Measurements from ENCODE around the gene MSX1.

The MSX1 gene

GRCh38 chr4:4838936-4839810 lies 20.3 kb upstream of the MSX1 start:
- no peak for DNase-seq (ENCODE audit: low read depth, low spot score)
- H3K27ac ChIP-seq: no peak overlapping the region

- H3K27ac ChIP-seq: no peak overlapping the region
Measured at GRCh38 chr4:4840351-4840750, 19.1 kb upstream of the MSX1 start.

GRCh38 chr4:4841156-4841555 lies 18.3 kb upstream of the MSX1 start:
- H3K27ac ChIP-seq: no peak overlapping the region
- DNase-seq (ENCODE audit: low read depth, low spot score): no peak

More at GRCh38 chr4:4840351-4840750, 19.1 kb upstream of the MSX1 start:
- DNase-seq (ENCODE audit: low read depth, low spot score): no peak

- no peak overlapping the region for H3K27ac ChIP-seq
- DNase-seq (ENCODE audit: low read depth, low spot score): no peak
Measured at GRCh38 chr4:4842476-4843441, 16.7 kb upstream of the MSX1 start.

- DNase-seq (ENCODE audit: low read depth, low spot score): no peak
Measured at GRCh38 chr4:4843635-4844291, 15.7 kb upstream of the MSX1 start.

GRCh38 chr4:4845027-4845426 lies 14.4 kb upstream of the MSX1 start:
- no peak overlapping the region for H3K27ac ChIP-seq

More at GRCh38 chr4:4843635-4844291, 15.7 kb upstream of the MSX1 start:
- H3K27ac ChIP-seq: no peak overlapping the region

GRCh38 chr4:4847011-4847410 lies 12.5 kb upstream of the MSX1 start:
- DNase-seq (ENCODE audit: low read depth, low spot score): no peak
- no peak overlapping the region for H3K27ac ChIP-seq

More at GRCh38 chr4:4845027-4845426, 14.4 kb upstream of the MSX1 start:
- no peak for DNase-seq (ENCODE audit: low read depth, low spot score)

GRCh38 chr4:4848540-4848939 lies 10.9 kb upstream of the MSX1 start:
- DNase-seq (ENCODE audit: low read depth, low spot score): no peak
- no peak overlapping the region for H3K27ac ChIP-seq

- no peak for DNase-seq (ENCODE audit: low read depth, low spot score)
Measured at GRCh38 chr4:4849106-4849505, 10.4 kb upstream of the MSX1 start.

GRCh38 chr4:4849524-4850193 lies 9.8 kb upstream of the MSX1 start:
- no peak overlapping the region for H3K27ac ChIP-seq
- no peak for DNase-seq (ENCODE audit: low read depth, low spot score)

More at GRCh38 chr4:4849106-4849505, 10.4 kb upstream of the MSX1 start:
- no peak overlapping the region for H3K27ac ChIP-seq

GRCh38 chr4:4851081-4851480 lies 8.4 kb upstream of the MSX1 start:
- H3K27ac ChIP-seq: no peak overlapping the region
- no peak for DNase-seq (ENCODE audit: low read depth, low spot score)

GRCh38 chr4:4851906-4852305 lies 7.6 kb upstream of the MSX1 start:
- no peak for DNase-seq (ENCODE audit: low read depth, low spot score)
- no peak overlapping the region for H3K27ac ChIP-seq

GRCh38 chr4:4852591-4853362 lies 6.7 kb upstream of the MSX1 start:
- H3K27ac ChIP-seq: no peak overlapping the region
- DNase-seq (ENCODE audit: low read depth, low spot score): no peak

- H3K27ac ChIP-seq: no peak overlapping the region
- no peak for DNase-seq (ENCODE audit: low read depth, low spot score)
Measured at GRCh38 chr4:4853371-4853823, 6.1 kb upstream of the MSX1 start.

GRCh38 chr4:4853921-4854648 lies 5.4 kb upstream of the MSX1 start:
- DNase-seq (ENCODE audit: low read depth, low spot score): no peak
- no peak overlapping the region for H3K27ac ChIP-seq

- H3K27ac ChIP-seq: no peak overlapping the region
- no peak for DNase-seq (ENCODE audit: low read depth, low spot score)
Measured at GRCh38 chr4:4854649-4855295, 4.7 kb upstream of the MSX1 start.

GRCh38 chr4:4855301-4856070 lies 4.0 kb upstream of the MSX1 start:
- no peak for DNase-seq (ENCODE audit: low read depth, low spot score)
- H3K27ac ChIP-seq: no peak overlapping the region

All from epithelial cell of prostate (primary cell).